SU-DHL-6 (cell line): ENCODE data around the gene CORO2A.
"Not testable (repeated sequence)": the region's sequence is repeated elsewhere in the genome, so short reads cannot be mapped to it uniquely, and the experiment has no call there.

ENCODE experiments used
- H2AFZ ChIP-seq: fragments of 200-600 bp; sonication (generic); 2 replicates; pipeline ENCODE4 v1.6.1; 2014; ENCODE audit warnings: low read depth, mild to moderate bottlenecking, moderate library complexity, mixed read lengths, antibody characterized with exemption, low read length; ENCODE audit not compliant: severe bottlenecking
- H3F3A ChIP-seq: fragments of 200-600 bp; shearing (Covaris generic); 2 replicates; pipeline ENCODE4 v1.6.0; 2016; ENCODE audit warnings: antibody characterized with exemption, mild to moderate bottlenecking; ENCODE audit not compliant: insufficient read depth
- H3K27ac ChIP-seq: fragments of 200-600 bp; sonication (generic); 2 replicates; pipeline ENCODE4 v1.5.1; 2016; ENCODE audit warnings: low read depth, mild to moderate bottlenecking, low read length, moderate library complexity, mixed read lengths
- H3K27me3 ChIP-seq: fragments of 200-600 bp; sonication (generic), shearing (Covaris generic); 2 replicates; pipeline ENCODE4 v1.6.0; 2014; ENCODE audit warnings: mild to moderate bottlenecking, low read length
- H3K36me3 ChIP-seq: fragments of 200-600 bp; sonication (generic); 2 replicates; pipeline ENCODE4 v1.6.1; 2014; ENCODE audit warnings: mild to moderate bottlenecking, low read length, mixed read lengths
- H3K4me2 ChIP-seq: fragments of 300-600, 200-600 bp; shearing (Covaris generic), sonication (generic); 2 replicates; pipeline ENCODE4 v1.6.0; 2014; ENCODE audit warnings: low read length, low read depth, mild to moderate bottlenecking; ENCODE audit not compliant: poor library complexity, severe bottlenecking
- H3K4me3 ChIP-seq: fragments of 200-600 bp; sonication (generic); 2 replicates; pipeline ENCODE4 v1.5.1; 2014; ENCODE audit warnings: antibody characterized with exemption, low read length, mild to moderate bottlenecking, mixed read lengths; ENCODE audit not compliant: insufficient read depth, poor library complexity, severe bottlenecking
- H3K79me2 ChIP-seq: fragments of 200-600 bp; sonication (generic); 2 replicates; pipeline ENCODE4 v1.6.1; 2014; ENCODE audit warnings: mild to moderate bottlenecking, low read length, moderate library complexity; ENCODE audit not compliant: insufficient read depth
- H3K9ac ChIP-seq: fragments of 200-600 bp; sonication (generic); 2 replicates; pipeline ENCODE4 v1.7.0; 2014; ENCODE audit warnings: mild to moderate bottlenecking, low read length
- H3K9me2 ChIP-seq: fragments of 200-600 bp; sonication (generic); replicated peaks from 2 replicates; pipeline ENCODE4 v1.6.1; 2014; ENCODE audit warnings: low read length; ENCODE audit not compliant: insufficient read depth
- H3K9me3 ChIP-seq: fragments of 200-600 bp; sonication (generic); 2 replicates; pipeline ENCODE4 v1.6.1; 2014; ENCODE audit warnings: low read length, mixed read lengths; ENCODE audit not compliant: insufficient read depth
- H4K20me1 ChIP-seq: fragments of 200-600 bp; sonication (generic); 2 replicates; pipeline ENCODE4 v1.6.1; 2014; ENCODE audit warnings: low read depth, mild to moderate bottlenecking, antibody characterized with exemption, low read length, moderate library complexity, mixed read lengths
- CTCF ChIP-seq: fragments of 200-600 bp; sonication (generic); IDR thresholded peaks from one replicate; pipeline ENCODE4 v1.5.1; 2017; ENCODE audit warnings: antibody characterized with exemption, mild to moderate bottlenecking, low read length, moderate library complexity; ENCODE audit not compliant: insufficient read depth, poor library complexity, severe bottlenecking
- EZH2phosphoT487 ChIP-seq: fragments of 200-600 bp; sonication (generic), shearing (Covaris generic); conservative IDR thresholded peaks from 2 replicates; pipeline ENCODE4 v1.6.1; 2018; ENCODE audit warnings: mild to moderate bottlenecking, antibody characterized with exemption, low read length, moderate library complexity, mixed read lengths

CORO2A gene

DNA sequence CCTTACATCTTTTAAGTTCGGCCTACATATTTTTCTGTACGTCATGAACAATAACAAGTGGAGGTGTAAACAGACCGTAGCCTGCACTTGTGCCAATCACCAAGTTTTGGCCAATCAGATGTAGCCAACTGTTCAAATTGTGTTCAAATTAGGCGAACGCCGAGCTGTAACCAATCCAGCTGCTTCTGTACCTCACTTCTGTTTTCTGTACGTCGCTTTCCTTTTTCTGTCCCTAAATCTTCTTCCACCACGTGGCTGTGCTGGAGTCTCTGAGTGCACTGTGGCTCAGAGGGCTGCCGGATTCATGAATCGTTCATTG is 99.9 kb downstream of the CORO2A start:
- Histone ChIP-seq H3K27me3 (no peaks in the 10 kb centered on the region), H2AFZ (no peak overlapping the region), H4K20me1 (no peaks in the 10 kb centered on the region), H3F3A (0 out of 2 replicates have a peak, but pooled peaks cover 3% of the 10 kb centered on the region), H3K9ac (no peak overlapping the region), H3K4me2 (no peak overlapping the region), H3K79me2 (no peaks in the 10 kb centered on the region), H3K36me3 (no peaks in the 10 kb centered on the region), H3K9me2 (no peaks in the 10 kb centered on the region), H3K4me3 (no peak overlapping the region), H3K27ac (no peak overlapping the region), H3K9me3 (no peaks in the 10 kb centered on the region)
- TF ChIP-seq CTCF: no peak
- no peak for TF ChIP-seq EZH2phosphoT487

DNA sequence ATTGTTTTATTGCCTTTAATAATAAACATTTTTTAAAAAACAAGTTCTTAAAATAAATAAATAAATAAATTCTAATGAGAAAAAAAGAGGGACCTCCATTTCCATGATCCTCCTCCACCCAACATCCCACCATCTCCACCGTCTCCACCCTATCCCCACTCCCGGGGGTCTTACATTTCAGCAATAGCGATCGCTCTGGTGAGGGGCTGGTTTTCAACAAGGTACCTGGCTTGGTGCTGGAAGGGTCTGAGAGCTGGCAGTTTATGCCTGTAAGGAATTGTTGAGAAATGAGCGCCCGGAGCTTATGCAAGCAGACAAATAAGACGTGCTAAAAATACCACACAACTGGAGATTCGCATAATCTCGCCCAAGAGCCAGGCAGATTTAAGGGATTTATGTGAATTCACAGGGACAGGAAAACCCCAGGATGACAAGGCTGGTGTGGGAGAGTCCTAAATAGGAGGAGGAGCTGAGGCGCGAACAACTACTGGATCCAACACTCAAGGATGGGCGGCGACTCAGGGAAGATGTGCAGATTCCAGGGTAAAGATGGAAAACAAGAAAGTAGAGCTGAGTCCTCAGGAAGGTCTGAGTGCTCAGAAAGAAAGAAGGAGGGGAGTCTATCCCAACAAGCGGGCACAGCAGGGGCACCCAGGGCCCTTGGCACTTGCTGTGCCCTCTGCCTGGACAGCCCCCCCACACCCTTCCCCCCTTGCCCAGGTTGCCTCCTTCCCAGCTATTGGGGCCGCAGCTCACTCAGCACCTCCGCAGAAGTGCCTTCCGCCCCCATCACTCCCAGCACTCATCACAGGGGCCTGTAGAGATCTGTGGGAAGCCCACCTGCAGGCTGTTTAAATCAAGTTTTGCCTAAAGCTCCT is 100.5 kb downstream of the CORO2A start:
- TF ChIP-seq EZH2phosphoT487 (no peak), CTCF (no peak)
- H3K4me2 ChIP-seq: no peak overlapping the region
- H3K9ac ChIP-seq: no peak overlapping the region
- no peaks in the 10 kb centered on the region for H3K79me2 ChIP-seq
- no peak overlapping the region for H2AFZ ChIP-seq
- H3K27me3 ChIP-seq: no peaks in the 10 kb centered on the region
- H3K9me2 ChIP-seq: no peaks in the 10 kb centered on the region
- H3K27ac ChIP-seq: no peak overlapping the region
- no peaks in the 10 kb centered on the region for H3K9me3 ChIP-seq
- no peaks in the 10 kb centered on the region for H3K36me3 ChIP-seq
- H3K4me3 ChIP-seq: no peak overlapping the region
- H3F3A ChIP-seq: no peaks in the 10 kb centered on the region
- no peaks in the 10 kb centered on the region for H4K20me1 ChIP-seq

DNA sequence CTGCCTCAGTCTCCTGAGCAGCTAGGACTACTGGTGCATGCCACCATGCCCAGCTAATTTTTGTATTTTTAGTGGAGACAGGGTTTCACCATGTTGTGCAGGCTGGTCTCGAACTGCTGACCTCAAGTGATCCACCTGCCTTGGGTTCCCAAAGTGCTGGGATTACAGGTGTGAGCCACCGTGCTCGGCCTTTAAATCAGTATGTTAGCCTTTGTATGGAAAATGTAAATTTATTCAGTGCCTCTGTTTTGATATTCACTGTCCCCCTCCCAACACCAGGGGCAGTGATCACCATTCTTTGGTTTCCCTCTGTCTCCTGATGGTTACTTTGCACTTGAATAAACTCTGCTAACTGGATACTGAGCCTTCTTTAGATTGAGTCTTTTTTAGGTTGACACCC is 101.8 kb downstream of the CORO2A start:
- H3K27me3 ChIP-seq, H3K36me3 ChIP-seq, H3K79me2 ChIP-seq: not testable (repeated sequence)

GRCh38 chr9:98087420-98088354 is 104.8 kb downstream of the CORO2A start:
- no peak overlapping the region for H2AFZ ChIP-seq
- no peaks in the 10 kb centered on the region for H3K27me3 ChIP-seq
- H3K9me3 ChIP-seq: no peaks in the 10 kb centered on the region
- H4K20me1 ChIP-seq: no peaks in the 10 kb centered on the region
- H3K9me2 ChIP-seq: no peaks in the 10 kb centered on the region
- no peaks in the 10 kb centered on the region for H3K36me3 ChIP-seq
- no peaks in the 10 kb centered on the region for H3K79me2 ChIP-seq
- H3K4me3 ChIP-seq: no peak overlapping the region
- no peak overlapping the region for H3K27ac ChIP-seq
- no peak for TF ChIP-seq EZH2phosphoT487
- no peak for TF ChIP-seq CTCF
- H3K4me2 ChIP-seq: no peak overlapping the region
- H3K9ac ChIP-seq: no peak overlapping the region
- no peaks in the 10 kb centered on the region for H3F3A ChIP-seq

More for the DNA sequence above, 101.8 kb downstream of the CORO2A start:
- H3K9me3 ChIP-seq, H3K27ac ChIP-seq, H3K9me2 ChIP-seq, H3K9ac ChIP-seq, H3F3A ChIP-seq, H3K4me3 ChIP-seq, H4K20me1 ChIP-seq, H2AFZ ChIP-seq, H3K4me2 ChIP-seq: not testable (repeated sequence)
